ENCODE data around the gene WDFY3.

WDFY3 gene, protein sequence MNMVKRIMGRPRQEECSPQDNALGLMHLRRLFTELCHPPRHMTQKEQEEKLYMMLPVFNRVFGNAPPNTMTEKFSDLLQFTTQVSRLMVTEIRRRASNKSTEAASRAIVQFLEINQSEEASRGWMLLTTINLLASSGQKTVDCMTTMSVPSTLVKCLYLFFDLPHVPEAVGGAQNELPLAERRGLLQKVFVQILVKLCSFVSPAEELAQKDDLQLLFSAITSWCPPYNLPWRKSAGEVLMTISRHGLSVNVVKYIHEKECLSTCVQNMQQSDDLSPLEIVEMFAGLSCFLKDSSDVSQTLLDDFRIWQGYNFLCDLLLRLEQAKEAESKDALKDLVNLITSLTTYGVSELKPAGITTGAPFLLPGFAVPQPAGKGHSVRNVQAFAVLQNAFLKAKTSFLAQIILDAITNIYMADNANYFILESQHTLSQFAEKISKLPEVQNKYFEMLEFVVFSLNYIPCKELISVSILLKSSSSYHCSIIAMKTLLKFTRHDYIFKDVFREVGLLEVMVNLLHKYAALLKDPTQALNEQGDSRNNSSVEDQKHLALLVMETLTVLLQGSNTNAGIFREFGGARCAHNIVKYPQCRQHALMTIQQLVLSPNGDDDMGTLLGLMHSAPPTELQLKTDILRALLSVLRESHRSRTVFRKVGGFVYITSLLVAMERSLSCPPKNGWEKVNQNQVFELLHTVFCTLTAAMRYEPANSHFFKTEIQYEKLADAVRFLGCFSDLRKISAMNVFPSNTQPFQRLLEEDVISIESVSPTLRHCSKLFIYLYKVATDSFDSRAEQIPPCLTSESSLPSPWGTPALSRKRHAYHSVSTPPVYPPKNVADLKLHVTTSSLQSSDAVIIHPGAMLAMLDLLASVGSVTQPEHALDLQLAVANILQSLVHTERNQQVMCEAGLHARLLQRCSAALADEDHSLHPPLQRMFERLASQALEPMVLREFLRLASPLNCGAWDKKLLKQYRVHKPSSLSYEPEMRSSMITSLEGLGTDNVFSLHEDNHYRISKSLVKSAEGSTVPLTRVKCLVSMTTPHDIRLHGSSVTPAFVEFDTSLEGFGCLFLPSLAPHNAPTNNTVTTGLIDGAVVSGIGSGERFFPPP (N-terminal part only)

DNA sequence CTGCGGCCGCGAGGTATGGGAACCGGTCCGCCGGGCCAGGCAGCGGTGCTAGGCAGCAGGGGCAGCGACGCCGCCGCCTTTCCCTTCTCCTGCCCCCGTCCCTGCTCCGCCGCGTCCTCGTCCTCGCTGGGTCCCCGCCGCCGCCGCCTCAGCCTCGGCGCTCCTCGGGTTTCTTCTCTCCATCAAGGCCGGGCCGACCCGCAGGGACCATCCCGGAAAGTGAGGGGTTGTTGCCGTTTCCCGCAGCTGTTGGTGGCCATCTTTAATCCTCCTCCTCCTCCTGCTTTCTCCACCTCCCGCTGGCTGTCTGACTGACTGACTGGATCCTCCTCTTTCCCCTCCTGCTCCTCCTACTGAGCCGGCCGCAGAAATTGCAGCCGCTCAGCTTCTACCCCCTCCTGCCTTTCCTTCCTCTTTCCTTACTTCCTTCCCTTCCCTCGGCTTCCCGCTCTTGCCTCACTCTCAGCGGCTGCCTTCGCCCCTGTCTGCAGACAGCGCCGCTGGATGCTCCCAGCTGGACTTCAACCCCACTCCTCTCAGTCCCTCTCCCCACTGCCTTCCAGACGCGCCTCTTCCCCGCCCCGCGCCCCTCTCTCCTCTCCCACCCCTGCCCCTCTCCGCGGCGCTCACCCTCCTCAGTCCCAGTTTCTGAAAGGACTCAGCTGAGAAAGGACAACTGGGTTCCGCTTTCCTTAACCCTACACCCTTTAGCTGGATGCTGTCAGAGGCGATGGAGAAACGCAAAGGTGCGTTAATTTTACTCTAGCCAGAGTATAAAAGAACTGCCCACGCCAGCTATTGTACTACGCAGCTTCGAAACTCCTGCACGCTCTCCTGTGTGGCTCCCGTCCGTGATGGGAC, at the start of gene WDFY3:
Gene WDFY3 (minus strand): TSS at position 309 of the 861 bp plus-strand sequence. CDS start 106,099 bp downstream, outside the sequence.
- no peak for DNase-seq

DNA sequence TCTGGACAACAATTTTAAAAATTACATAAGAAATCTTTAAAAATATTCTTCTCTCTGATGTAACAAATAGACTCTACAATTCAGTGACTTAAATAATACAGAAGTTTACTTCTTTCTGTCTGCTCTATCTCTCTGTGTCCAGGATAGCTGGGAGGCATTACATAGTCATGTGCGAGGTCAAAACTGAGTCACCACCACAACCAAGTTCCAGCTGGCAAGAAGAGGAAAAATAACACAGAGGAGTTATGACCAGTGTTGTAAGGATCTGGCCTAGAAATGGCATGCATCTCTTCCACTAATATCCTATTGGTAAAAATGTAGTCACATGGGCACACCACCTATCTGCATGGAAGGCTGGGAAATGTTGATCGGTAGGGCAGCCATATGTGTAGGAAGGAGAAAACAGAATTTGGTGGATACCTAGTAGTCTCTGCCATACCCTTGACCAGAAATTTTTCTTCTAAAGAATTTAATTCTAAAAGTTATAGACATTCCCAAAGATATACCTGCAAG, 39.4 kb upstream of the WDFY3 start:
- DNase-seq: no peak

DNA sequence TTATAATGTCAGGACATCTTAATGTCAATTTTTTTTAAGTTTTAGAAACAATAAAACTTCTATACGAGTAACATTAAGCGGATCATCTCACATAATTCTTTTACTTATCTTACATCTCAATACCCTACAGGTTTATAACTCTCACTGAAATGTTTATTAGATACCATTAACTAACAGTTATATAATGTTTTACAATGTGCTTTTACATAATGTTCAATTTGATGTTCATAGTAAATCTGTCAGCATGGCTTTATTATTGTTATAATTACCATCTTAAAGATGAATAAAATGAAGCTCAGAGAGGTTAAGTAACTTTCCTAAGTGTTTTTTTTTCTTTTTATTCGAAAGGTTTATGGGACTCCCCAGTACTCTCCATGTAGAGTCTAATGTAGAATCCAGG, 33.9 kb upstream of the WDFY3 start:
- no peak for DNase-seq

DNA sequence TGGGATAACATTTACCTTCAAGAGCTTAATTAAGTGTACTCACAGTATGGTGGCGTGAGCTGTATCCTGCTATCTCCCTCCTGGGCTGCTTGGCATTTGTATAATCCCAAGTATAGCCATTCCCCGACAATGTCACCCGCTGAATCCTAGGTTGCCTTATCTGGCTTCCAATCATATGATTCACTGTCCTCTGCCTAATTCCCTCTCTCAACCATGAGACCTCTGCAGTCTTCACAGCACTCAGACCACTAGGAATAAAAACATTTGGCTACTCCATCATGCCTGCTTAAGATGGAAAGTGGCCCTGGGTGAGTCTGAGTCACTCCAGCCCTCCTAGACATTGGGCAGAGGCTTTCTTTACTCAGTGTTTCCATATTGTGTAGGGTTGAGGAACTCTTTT, 28.9 kb upstream of the WDFY3 start:
- no peak for DNase-seq

DNA sequence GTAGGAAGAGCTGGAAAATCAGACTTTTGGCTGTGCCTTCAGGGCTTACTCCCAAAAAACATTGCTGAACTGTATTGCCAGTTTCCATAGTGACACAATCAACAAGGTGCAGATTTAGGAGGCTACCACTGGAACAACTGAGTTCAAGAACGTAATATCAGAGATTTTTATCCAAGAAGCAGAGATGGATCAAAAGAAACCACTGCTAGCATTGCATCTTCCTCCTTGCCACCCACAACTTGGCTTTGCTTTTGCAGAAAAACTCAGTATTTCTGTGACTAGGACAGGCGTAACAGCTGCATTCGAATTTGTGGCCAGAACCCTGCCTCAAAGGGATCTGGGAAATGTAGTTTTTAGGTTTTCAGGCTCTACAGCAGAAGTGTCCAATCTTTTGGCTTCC, 27.8 kb upstream of the WDFY3 start:
- no peak for DNase-seq

DNA sequence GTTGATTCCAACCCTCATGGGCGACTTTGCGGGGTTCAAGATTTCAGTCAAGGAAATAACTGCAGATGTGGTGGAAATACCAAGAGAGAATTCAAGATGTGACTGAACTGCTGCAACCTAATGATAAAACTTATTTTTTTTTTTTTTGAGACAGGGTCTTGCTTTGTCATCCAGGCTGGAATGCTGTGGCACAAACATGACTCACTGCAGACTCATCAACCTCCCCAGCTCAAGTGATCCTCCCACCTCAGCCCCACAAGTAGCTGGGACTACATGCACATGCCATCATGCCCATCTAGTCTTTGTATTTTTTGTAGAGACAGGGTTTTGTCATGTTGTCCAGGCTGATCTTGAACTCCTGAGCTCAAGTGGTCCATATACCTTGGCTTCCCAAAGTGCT, 19.5 kb upstream of the WDFY3 start:
- DNase-seq: no peak

DNA sequence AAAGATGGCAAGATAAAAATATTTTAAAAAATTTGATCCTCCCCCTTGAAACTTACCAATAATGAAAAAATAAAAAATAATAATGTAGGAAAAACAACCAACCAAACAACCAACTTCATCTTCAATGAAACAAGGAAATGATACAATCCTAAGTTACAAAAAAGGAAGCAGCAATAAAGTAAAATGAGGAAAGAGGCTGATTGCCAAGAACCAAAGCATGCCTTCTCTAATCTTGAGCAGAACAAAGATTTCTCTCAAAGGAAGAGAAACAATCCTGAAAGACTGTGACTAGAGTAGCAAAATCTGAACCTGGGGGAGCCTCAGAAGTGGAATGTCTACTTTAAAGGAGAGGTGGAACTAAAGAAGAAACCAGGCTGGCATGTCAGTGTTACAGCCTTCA, 10.9 kb upstream of the WDFY3 start:
- no peak for DNase-seq

DNA sequence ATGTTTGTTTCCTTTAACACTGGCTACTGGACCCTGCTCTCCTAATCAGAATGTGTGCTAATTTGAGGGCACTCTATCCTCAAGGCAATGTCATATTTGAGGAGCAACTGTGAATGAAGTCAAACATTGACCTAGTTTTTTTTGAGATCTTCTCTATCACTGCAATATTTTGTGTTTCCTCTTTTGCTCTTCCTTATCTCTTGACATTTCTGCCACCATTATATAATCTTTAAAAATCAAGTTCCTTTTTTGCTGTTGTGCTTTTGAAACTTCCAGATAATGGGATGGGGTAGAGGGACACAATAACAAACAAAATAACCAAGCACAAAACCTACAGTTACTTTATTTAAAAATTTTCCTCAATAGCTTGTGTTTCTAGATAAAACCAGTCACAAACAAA, 7.4 kb upstream of the WDFY3 start:
- no peak for DNase-seq

DNA sequence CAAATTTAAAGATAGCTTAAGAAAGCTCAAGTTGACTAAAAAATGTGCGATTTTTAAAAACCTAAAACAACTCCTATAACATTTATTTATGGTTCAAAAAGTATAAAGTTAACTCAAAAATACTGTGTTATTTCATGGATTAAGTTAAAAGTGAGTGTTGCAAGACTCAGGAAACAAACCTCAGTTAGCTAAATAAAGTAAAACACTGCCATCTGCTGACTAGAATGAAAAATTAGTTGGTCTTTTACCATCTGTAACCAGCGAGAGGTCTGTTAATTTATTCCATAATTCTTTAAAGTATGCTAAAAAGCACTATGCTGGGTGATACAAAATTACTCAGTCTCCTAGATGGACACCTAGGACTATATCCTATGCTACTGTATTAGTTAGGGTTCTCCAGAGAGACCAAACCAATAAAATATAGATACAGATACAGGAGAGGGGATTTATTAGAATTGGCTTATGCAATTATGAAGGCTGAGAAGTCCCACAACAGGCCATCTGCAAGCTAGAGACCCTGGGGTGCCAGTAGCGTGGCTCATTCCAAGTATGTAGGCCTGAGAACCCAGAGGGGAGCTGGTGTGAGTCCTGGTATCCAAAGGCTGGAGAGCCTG, 4.9 kb upstream of the WDFY3 start:
- DNase-seq: no peak

DNA sequence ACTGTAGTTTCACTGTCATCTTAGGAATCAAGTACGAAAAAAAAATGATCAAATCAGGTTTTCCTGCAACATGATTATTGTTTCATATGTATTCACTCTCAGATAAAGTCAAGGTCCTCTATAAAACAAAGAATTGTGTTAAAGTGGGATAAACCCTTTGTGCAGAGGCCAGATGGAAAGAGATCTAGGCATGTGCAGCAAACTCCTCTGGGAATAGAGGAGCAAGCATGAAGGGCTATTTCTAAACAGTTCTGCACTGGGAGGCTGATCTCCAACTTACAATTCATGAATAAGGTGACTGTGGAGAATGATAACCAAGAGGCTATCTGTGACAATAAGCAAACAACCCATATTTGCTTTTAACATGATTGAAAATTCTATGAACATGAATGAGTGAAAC, 2.4 kb upstream of the WDFY3 start:
- DNase-seq: no peak

DNA sequence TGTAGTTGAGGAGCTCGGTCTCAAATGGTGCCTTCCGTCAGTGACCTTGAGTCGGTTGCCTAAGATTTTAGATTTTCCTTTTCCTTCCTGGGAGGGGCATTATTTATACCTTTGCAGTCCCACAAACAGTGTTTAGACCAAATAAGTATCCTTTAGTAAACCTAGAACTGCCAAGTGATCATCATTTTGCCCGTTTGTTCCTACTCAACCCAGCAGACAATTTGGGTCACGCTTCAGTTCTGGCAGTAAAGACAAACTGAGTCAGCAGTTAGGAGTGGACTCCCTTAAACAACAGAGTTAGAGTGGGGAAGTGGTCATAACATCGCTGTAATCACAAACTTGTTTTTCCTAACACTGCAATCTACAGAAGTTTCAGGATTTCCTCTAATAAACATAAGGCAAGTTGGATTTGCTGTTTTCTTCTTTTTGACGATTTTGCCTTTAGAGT, 777 bp upstream of the WDFY3 start:
- no peak for DNase-seq

DNA sequence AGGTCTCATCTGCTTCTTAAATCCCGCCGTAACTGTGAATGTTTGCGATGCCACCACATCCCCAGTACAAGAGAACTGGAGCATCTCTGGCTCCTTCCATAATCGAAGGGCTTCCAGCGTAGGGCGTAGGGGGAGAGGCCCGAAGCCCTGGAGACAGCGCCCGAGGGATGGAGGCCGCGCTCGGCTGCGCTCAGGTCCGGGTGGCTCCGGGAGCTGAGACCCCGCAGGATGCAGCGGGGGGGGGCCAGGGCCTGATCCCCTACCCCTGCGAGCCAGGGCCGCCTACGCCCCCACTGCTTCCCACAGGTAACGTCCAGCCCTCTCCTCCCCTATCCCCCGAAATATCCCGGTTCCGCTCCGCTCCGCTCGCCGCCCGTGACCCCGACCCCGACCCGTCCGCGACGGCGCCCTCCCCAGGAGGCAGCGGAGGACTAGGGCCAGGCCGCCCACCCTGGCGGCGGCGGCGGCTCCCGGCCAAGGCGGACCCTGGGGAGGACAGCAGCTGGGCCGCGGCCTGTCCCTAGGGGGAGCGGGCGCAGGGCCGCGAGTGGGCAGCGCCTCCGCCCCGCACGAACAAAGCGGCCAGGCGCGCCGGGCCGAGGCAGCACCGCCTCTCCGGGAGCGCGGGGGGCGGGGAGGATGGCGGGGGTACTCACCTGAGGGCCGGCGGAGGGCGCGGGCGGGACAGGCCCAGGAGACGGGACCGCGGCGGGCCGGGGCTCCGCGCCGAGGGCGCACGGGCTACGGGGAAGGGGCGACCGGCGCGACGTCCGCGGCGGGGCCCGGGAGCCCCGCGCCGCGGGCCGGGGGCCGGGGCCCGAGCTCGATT, 723 bp downstream of the WDFY3 start:
- no peak for DNase-seq

DNA sequence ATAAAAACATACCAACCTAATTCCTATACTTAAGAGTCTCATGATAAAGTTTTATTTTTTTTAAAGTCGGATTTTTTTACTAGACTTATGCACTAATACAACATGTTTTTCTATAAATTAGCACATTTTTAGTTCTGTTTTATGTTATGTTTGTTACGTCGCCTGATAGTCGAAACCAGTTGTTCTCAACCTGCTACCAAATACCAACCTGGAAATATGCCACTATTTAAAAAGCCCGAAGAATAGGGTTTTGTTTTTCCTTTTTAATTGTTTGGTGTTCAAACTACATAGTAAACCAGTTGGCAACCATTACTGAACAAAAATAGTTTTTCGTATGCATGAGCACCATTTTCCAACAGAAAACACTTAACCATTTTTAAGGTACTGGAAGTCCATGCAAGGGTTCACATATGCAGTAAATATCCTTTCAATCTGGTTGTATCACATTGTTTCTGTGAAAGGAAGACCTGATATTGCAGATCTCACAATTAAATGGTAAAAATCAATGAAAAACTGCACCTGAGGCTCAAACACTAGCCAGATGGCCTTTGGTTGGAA, 1.4 kb downstream of the WDFY3 start:
- DNase-seq: no peak

DNA sequence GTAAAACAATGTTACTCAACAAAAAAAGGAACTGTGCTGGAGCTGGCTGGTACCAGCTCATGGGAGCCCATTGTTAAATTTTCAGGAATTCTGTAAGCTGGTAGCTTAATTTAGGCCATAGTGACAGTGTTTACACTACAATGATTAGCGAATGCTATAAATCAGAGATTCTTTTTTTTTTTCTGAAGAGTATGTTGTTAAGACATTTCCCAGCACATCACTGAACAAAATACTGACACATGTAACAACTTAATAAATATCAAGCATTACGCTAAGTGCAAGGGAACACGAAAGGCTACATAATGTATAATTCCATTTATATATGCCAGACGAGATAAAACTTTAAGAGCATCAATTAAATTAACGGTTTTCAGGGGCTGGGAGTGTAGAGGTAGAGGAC, 4.4 kb downstream of the WDFY3 start:
- no peak for DNase-seq

DNA sequence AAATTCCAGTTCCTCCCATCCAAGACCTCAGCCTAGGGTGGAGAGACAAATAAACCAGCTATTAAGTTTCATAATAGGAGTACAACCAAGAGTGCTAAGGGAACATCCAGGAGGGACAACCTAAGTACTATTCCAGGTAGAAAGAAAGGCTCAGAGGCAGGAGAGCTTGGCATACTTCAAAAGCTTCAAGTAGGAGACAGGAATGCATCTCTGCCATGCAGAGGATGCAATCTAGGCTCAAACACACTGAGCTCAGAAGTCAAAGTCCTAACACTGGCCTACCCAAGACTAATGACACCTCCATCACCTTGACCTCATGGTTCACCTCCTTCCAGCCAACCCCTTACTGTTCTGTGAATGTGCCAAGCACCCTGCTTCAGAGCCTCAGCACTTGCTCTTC, 8.1 kb downstream of the WDFY3 start:
- no peak for DNase-seq

DNA sequence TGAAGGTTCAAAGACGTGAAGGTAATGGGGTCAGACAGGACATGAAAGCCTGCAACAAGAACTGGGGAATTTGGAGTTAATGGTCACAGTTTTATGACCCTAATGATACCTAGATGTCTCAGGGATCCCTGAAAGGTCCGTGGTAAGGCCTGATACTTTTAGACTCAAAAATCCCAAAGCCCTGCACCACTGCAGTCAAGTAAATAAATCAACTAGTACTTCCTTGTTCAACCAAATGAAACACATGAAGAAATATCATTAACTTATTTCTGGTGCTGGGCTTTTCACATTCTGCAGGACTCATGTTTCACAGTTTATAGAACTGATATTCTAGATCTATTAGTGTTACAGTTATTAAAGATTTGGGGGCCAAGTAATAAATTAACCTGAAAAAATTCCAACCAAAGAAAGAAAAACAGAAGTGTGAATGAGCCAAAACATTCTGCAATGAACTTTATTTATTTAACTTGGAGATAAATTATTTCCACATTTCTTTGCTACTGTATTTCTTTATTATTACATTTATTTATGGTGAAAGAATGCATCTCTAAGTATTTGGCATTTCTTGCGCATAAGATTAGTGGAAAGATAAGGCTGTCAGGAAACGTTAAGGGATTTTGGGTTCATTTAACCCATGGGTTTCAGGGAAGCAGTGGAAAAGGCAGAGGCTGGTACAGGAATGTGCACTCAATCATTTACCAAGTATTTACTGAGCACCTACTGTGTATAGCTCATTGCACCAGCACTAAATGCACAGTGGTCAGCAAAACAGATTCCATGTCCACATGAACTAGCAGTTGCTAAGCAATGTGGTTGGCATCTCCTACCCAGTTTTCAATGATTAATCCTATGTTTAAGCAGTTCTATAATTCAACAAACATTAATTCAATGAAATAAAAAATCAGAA, 8.7 kb downstream of the WDFY3 start:
- no peak for DNase-seq

DNA sequence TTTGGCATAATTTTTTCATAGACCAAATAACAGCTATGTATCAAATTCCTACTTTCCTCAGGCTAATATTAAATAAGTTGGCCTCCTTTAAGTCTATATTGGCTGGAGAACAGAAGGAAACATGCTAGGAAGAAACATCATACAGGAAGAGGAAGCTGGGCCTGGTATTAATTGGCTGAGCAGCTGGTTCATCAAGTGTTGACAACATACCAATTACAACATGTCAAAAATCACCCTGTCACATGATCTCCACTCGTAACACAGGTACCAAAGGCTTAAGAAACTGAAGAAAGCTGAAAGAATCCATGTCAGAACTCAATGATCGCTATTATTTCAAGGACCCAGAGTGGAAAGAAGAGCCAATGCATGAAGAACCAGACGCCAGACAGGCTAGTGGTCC, 10.5 kb downstream of the WDFY3 start:
- DNase-seq: no peak

DNA sequence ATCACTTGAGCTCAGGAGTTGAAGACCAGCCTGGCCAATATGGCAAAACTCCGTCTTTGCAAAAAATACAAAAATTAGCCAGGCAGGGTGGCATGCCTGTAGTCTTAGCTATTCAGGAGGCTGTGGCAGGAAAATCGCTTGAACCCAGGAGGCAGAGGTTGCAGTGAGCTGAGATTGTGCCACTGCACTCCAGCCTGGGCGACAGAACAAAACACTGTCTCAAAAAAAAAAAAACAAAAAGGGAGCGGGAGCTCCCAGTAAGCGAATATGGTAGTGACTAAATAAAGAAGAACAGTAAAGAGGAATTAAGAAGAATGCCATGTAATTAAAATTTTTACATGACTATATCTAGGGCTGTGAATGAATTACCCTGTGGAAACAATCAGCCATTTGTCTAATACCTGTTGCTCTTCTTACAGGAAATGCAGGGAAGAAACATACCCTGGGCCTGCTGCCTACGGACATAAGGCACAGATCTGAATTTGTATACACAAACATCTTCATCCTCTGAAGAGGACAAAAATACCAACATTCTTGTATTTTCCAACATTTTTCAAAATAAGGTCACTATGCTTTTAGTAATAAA, 11.4 kb downstream of the WDFY3 start:
- DNase-seq: no peak

DNA sequence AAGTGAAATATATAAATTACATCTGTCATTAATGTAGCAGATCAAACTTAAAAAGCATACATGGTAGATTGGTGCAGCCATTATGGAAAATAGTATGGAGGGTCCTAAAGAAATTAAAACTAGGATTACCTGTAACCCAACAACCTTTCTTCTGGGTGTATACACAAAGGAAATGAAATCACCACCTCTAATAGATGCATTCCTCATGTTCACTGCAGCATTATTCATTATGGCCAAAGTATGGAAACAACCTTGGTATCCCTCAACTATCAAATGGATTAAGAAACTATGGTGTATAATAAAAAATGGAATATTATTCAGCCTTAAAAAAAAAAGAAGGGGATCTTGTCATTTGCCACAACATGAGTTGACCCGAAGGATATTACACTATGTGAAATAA, 13.7 kb downstream of the WDFY3 start:
- no peak for DNase-seq

Measured in stimulated activated CD4-positive, alpha-beta T cell treated with anti-CD3 and anti-CD28 coated beads, Interleukin-4, amount 100 ng/mL, for 24 hours (primary cell).